MCF 10A (cell line): ENCODE measurements around the gene MYH10. TPM values are rescaled to one million over a fixed set of nuclear protein-coding genes. Genes with fewer than 3 reads are reported as not detected.
"Not testable (repeated sequence)": the region's sequence is repeated elsewhere in the genome, so short reads cannot be mapped to it uniquely, and the experiment has no call there.

Experiments used
- BruUV-seq: library from RNA; stranded (reverse); fragments of 400-500 nt; replicated peaks from 2 replicates; lab custom pipeline; 2021; lab: Mats Ljungman, UMichigan
- CTCF ChIA-PET: fragments of 300-600 bp; sonication (Branson Sonifier 250); formaldehyde crosslinking; extraction: SDS; loops from one replicate; lab custom pipeline; 2021; ENCODE audit warnings: antibody characterized with exemption, inconsistent platforms; lab: Yijun Ruan, JAX
- POLR2A ChIA-PET: fragments of 300-600, 350-650 bp; sonication (Branson Sonifier 250); formaldehyde crosslinking; extraction: SDS; loops from one replicate; lab custom pipeline; 2020; ENCODE audit warnings: antibody characterized with exemption, inconsistent platforms; lab: Yijun Ruan, JAX
- DNase-seq: peaks from one replicate; pipeline ENCODE4 v3.0.0-alpha.2; 2018; ENCODE audit not compliant: unreplicated experiment
- H3K27ac Mint-ChIP-seq: one replicate; pipeline ENCODE4 v1.8.0; 2022; ENCODE audit warnings: mild to moderate bottlenecking, low read depth, mixed read lengths; ENCODE audit not compliant: unreplicated experiment
- H3K27me3 Mint-ChIP-seq: one replicate; pipeline ENCODE4 v1.8.0; 2022; ENCODE audit warnings: mixed read lengths; ENCODE audit not compliant: insufficient read depth, unreplicated experiment
- H3K36me3 Mint-ChIP-seq: one replicate; pipeline ENCODE4 v1.8.0; 2022; ENCODE audit warnings: mild to moderate bottlenecking, moderate library complexity, mixed read lengths; ENCODE audit not compliant: insufficient read depth, unreplicated experiment
- H3K4me1 Mint-ChIP-seq: one replicate; pipeline ENCODE4 v1.8.0; 2022; ENCODE audit warnings: mixed read lengths; ENCODE audit not compliant: insufficient read depth, unreplicated experiment
- H3K4me3 Mint-ChIP-seq: one replicate; pipeline ENCODE4 v1.8.0; 2022; ENCODE audit warnings: mild to moderate bottlenecking, moderate library complexity, mixed read lengths; ENCODE audit not compliant: unreplicated experiment
- H3K9me3 Mint-ChIP-seq: one replicate; pipeline ENCODE4 v1.8.0; 2022; ENCODE audit warnings: mixed read lengths; ENCODE audit not compliant: unreplicated experiment
- CTCF ChIP-seq: fragments of 200-600 bp; IDR thresholded peaks from one replicate; pipeline ENCODE4 v1.8.0; 2022; ENCODE audit warnings: antibody characterized with exemption, mild to moderate bottlenecking; ENCODE audit not compliant: unreplicated experiment
- intact Hi-C: fragments of 100-400 bp; cut with micrococcal nuclease; formaldehyde crosslinking; loops from 2 replicates; pipeline ENCODE4 v1.14.1; 2022
- total RNA-seq: library from RNA; stranded (reverse); gene quantifications from 2 replicates; pipeline ENCODE4 v1.2.3, GENCODE V29; 2022

MYH10 gene
- total RNA-seq, 1 experiment from 2014 or later = 43.0 TPM

GRCh38 chr17:8542599-8543502, 87.7 kb downstream of the MYH10 start:
- intact Hi-C loops = loop anchor here (2.0 kb wide), 1 partner anchor 88 kb away; the partner anchor contains the start of gene MYH10
- H3K27ac Mint-ChIP-seq = peak overlapping the region; percentile 59
- peaks cover 10% of the 10 kb centered on the region for H3K4me1 Mint-ChIP-seq
- no peaks in the 10 kb centered on the region for H3K9me3 Mint-ChIP-seq
- H3K27me3 Mint-ChIP-seq = no peaks in the 10 kb centered on the region
- no peak overlapping the region for H3K4me3 Mint-ChIP-seq
- TF ChIP-seq CTCF = no peak
- DNase-seq = peak; percentile 88
- H3K36me3 Mint-ChIP-seq = peaks cover 66% of the 10 kb centered on the region
- CTCF ChIA-PET = interaction anchor here (0.7 to 1.3 kb wide), 2 partner anchors 10 to 70 kb away, joined by 3 read pairs; no protein-coding TSS in a partner anchor
- POLR2A ChIA-PET = interaction anchor here (0.6 to 1.3 kb wide), 4 partner anchors 9 to 133 kb away, joined by 3 to 12 read pairs (median 4); no protein-coding TSS in a partner anchor
- no TSS peak for BruUV-seq

GRCh38 chr17:8539976-8540375, 90.5 kb downstream of the MYH10 start:
- H3K27ac Mint-ChIP-seq, CTCF ChIA-PET, POLR2A ChIA-PET, BruUV-seq, DNase-seq, H3K27me3 Mint-ChIP-seq, H3K9me3 Mint-ChIP-seq, intact Hi-C loops, H3K4me3 Mint-ChIP-seq: not testable (repeated sequence)
- Mint-ChIP-seq H3K36me3 (peaks cover 52% of the 10 kb centered on the region), H3K4me1 (peaks cover 10% of the 10 kb centered on the region)

DNA sequence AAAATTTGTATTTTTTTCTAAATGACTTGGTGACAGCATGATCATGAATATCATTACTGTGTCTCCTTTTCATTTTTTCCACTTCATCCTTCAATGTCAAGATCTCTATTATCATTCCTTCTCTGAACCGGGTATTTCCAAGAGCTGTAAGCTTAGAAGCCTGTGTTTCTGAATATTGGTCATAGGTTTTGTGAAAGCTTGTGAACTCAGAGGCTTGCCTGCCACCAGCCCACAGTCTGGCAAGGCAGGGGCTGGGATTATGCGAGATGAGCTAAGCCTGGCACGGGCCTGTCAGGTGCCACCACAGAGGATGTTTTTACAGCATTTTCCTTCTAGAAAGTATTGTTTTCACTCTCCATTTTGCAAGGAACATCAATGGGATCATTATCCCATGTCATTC, 92.8 kb downstream of the MYH10 start:
- POLR2A ChIA-PET = interaction anchor here (1.1 to 1.4 kb wide), 2 partner anchors 15 to 20 kb away, joined by 3 to 4 read pairs; no protein-coding TSS in a partner anchor
- intact Hi-C loops = no loop called here
- Mint-ChIP-seq H3K27me3 (no peaks in the 10 kb centered on the region), H3K27ac (no peak overlapping the region), H3K4me1 (peaks cover under 1% of the 10 kb centered on the region), H3K9me3 (no peaks in the 10 kb centered on the region), H3K36me3 (peaks cover 46% of the 10 kb centered on the region), H3K4me3 (no peak overlapping the region)
- CTCF ChIA-PET = interaction anchor here (1.1 kb wide), 1 partner anchor 334 kb away, joined by 3 read pairs; no protein-coding TSS in a partner anchor
- no TSS peak for BruUV-seq
- no peak for TF ChIP-seq CTCF
- no peak for DNase-seq

GRCh38 chr17:8534498-8535188, 95.9 kb downstream of the MYH10 start:
- H3K27ac Mint-ChIP-seq = no peak overlapping the region
- DNase-seq = no peak
- no peaks in the 10 kb centered on the region for H3K9me3 Mint-ChIP-seq
- H3K4me1 Mint-ChIP-seq = no peaks in the 10 kb centered on the region
- BruUV-seq = no TSS peak
- H3K4me3 Mint-ChIP-seq = no peak overlapping the region
- ChIA-PET CTCF (interaction anchor here (0.6 kb wide), 2 partner anchors 12 to 151 kb away, joined by 3 to 4 read pairs; no protein-coding TSS in a partner anchor), POLR2A (interaction anchor here (1.0 to 1.2 kb wide), 2 partner anchors 24 to 26 kb away, joined by 3 read pairs; no protein-coding TSS in a partner anchor)
- TF ChIP-seq CTCF = no peak
- peaks cover 27% of the 10 kb centered on the region for H3K36me3 Mint-ChIP-seq
- no peaks in the 10 kb centered on the region for H3K27me3 Mint-ChIP-seq
- intact Hi-C loops = no loop called here
